Neural progenitor cell (in vitro differentiated cells): ENCODE measurements around the gene PALM2AKAP2.

Source experiments
- EZH2 ChIP-seq: fragments of 200-600 bp; sonication (generic); IDR thresholded peaks from 2 replicates; pipeline ENCODE4 v1.6.1; 2017; ENCODE audit warnings: antibody characterized with exemption, mild to moderate bottlenecking, moderate library complexity
- TF ChIP-seq, protein P1 (sequence below): fragments of 200-600 bp; sonication (generic); IDR thresholded peaks from 2 replicates; pipeline ENCODE4 v1.5.1; 2017; ENCODE audit warnings: antibody characterized with exemption, mild to moderate bottlenecking

DNA sequence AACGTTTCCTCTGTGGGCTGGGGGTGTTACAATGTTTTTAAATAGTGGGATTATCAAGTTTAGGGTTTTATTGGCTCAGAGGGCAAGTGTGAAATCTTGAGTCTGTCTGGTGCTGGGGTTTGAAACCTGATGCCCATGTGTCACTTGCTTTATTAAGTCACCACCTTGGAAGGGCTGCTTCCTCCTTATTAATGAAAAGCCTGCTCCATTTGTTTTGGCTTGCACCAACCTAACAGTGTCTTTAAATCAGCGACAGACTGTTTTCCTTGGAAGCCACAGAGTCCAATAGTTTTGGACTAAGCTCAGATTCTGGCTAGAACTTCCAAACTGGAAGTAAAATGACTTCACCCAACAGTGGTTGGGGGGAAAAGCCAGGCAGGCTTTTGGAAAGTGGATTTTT lies 10.7 kb upstream of the PALM2AKAP2 start:
- TF ChIP-seq, protein P1, sequence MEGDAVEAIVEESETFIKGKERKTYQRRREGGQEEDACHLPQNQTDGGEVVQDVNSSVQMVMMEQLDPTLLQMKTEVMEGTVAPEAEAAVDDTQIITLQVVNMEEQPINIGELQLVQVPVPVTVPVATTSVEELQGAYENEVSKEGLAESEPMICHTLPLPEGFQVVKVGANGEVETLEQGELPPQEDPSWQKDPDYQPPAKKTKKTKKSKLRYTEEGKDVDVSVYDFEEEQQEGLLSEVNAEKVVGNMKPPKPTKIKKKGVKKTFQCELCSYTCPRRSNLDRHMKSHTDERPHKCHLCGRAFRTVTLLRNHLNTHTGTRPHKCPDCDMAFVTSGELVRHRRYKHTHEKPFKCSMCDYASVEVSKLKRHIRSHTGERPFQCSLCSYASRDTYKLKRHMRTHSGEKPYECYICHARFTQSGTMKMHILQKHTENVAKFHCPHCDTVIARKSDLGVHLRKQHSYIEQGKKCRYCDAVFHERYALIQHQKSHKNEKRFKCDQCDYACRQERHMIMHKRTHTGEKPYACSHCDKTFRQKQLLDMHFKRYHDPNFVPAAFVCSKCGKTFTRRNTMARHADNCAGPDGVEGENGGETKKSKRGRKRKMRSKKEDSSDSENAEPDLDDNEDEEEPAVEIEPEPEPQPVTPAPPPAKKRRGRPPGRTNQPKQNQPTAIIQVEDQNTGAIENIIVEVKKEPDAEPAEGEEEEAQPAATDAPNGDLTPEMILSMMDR = no peak
- no peak for TF ChIP-seq EZH2
